ENCODE results near the gene UVSSA.

Gene UVSSA

DNA sequence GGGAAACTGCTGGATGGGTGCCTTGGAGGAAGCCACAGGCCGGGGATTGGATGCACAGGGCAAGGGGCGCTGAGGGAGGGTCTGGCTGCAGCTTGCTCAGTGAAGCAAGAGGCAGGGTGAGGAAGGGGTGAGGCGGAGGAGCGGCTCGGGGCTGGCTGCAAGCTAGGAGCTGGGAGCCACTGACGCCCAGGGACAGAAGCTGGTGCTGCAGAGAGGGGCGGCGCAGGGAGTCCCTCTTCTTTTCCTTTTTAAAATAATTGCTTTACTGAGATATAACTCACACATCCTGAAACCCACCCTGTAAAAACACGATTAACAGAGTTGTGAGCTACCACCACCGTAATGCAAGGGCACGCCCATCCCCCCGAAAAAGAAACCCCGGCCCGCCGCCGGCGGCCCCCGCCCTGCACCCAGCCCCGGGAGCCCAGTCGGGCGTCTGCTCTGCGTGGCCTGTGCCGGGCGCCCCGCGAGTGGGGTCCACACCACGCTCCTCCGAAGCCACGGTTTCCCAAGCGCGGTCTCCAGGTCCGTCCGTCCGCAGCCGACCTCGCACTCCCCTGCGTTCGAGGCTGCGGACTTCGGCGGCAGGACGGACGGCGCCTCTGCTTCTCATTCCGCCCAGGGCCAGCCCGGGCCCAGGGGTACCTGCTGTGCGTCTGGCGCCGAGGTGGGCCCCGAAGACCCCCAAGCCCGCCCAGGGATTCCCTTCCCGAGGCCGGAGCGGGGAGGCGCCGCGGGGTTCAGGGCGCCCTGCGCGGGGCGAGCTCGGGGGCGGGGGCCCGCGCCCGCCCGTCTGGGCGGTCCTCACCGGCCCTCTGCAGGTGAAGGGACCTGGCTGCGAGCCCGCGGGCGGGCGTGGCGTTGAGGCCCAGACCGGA is 866 bp upstream of the UVSSA start:
- TF ChIP-seq, protein P1, sequence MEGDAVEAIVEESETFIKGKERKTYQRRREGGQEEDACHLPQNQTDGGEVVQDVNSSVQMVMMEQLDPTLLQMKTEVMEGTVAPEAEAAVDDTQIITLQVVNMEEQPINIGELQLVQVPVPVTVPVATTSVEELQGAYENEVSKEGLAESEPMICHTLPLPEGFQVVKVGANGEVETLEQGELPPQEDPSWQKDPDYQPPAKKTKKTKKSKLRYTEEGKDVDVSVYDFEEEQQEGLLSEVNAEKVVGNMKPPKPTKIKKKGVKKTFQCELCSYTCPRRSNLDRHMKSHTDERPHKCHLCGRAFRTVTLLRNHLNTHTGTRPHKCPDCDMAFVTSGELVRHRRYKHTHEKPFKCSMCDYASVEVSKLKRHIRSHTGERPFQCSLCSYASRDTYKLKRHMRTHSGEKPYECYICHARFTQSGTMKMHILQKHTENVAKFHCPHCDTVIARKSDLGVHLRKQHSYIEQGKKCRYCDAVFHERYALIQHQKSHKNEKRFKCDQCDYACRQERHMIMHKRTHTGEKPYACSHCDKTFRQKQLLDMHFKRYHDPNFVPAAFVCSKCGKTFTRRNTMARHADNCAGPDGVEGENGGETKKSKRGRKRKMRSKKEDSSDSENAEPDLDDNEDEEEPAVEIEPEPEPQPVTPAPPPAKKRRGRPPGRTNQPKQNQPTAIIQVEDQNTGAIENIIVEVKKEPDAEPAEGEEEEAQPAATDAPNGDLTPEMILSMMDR (IDR thresholded peaks at IDR 0.05; ENCODE audit: unreplicated experiment in 3 of 3) = peak in 2 of 3 experiments; percentile 32 to 41
- H3K36me3 Mint-ChIP-seq (ENCODE audit: low read depth) = peaks cover 32% of the 10 kb centered on the region
- peak overlapping the region; percentile 96 to 99 (median 97) for H3K27ac Mint-ChIP-seq
- no peaks in the 10 kb centered on the region for H3K9me3 Mint-ChIP-seq
- peak overlapping the region; percentile 93 to 95 (median 93) for H3K4me3 Mint-ChIP-seq
- H3K27me3 Mint-ChIP-seq (ENCODE audit: low read depth) = no peaks in the 10 kb centered on the region
- H3K4me1 Mint-ChIP-seq = peaks cover 27% of the 10 kb centered on the region

DNA sequence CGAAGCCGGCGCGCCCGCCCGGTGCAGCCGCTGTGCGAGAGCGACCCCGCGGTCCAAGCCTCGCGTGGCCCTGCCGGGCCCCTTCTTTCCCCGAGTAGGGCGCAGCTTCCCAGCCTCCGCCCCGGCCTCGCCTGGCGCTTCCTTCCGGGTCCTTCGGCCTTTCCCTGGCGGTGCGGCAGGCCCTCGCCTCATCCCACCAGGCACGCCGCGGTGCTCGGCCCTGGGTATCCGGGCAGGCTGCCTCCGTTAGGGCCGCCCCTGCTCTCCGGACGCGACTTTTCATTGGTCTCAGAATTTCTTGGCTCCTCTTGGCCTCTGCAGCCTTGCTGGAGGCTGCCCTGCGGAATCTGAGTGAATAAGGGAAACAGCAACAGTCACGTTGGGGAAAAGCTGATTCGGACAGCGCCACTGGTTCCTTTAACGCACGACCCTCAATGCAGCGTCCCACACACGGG is 429 bp downstream of the UVSSA start:
- Mint-ChIP-seq H3K4me3 (peak overlapping the region; percentile 90 to 96 (median 95)), H3K9me3 (no peaks in the 10 kb centered on the region), H3K27me3 (ENCODE audit: low read depth) (no peaks in the 10 kb centered on the region), H3K36me3 (ENCODE audit: low read depth) (peaks cover 19% of the 10 kb centered on the region), H3K27ac (peak overlapping the region; percentile 95 to 98 (median 97)), H3K4me1 (peaks cover 32% of the 10 kb centered on the region)
- TF ChIP-seq, protein P1 (IDR thresholded peaks at IDR 0.05; ENCODE audit: unreplicated experiment in 3 of 3) = no peak

DNA sequence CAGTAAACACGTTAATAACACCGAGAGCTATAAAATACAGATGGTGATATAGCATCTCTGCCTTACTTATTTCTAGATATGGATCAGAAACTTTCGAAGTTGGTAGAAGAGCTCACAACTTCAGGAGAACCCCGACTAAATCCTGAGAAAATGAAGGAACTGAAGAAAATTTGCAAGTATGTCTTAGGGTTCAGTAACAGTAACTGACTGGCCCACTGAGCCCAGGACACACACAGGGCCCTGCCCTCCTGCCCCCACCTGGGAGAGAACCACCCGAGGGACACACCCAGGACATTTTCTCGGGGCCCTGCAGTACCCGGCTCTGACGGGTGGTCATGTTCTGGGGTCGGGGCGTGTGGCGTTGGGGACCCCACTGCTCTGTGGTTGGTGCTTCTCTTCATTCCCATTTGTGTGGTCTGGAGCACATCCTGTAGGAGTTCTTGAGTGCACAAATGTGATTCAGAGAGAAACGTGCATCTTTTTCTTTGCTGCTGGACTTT is 1.1 kb downstream of the UVSSA start:
- Mint-ChIP-seq H3K9me3 (no peaks in the 10 kb centered on the region), H3K4me3 (peak overlapping the region; percentile 90 to 96 (median 95)), H3K4me1 (peaks cover 32% of the 10 kb centered on the region), H3K36me3 (ENCODE audit: low read depth) (peaks cover 13% of the 10 kb centered on the region), H3K27ac (peak overlapping the region; percentile 95 to 98 (median 97)), H3K27me3 (ENCODE audit: low read depth) (no peaks in the 10 kb centered on the region)
- TF ChIP-seq, protein P1 (IDR thresholded peaks at IDR 0.05; ENCODE audit: unreplicated experiment in 3 of 3) = no peak

DNA sequence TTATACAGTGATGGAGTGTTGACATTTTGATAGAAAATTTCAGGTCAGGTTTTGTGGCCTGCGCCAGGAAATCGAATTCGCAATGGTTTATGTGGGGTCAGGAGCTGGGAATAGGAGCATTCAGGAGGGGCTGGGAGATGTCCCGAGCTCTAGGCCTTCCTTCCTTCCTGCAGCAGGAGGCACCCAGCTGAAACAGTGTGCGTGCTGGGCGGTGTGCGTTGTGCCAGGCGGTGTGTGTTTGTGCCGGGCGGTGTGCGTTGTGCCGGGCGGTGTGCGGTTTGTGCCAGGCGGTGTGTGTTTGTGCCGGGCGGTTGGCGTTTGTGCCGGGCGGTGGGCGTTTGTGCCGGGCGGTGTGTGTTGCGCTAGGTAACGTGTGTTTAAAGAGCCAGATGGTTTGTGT is 1.7 kb downstream of the UVSSA start:
- peak overlapping the region; percentile 74 to 98 (median 97) for H3K27ac Mint-ChIP-seq
- TF ChIP-seq, protein P1 (IDR thresholded peaks at IDR 0.05; ENCODE audit: unreplicated experiment in 3 of 3) = no peak
- peak overlapping the region; percentile 70 to 96 (median 90) for H3K4me3 Mint-ChIP-seq
- no peaks in the 10 kb centered on the region for H3K27me3 Mint-ChIP-seq (ENCODE audit: low read depth)
- H3K9me3 Mint-ChIP-seq = no peaks in the 10 kb centered on the region
- H3K36me3 Mint-ChIP-seq (ENCODE audit: low read depth) = peaks cover 8% of the 10 kb centered on the region
- peaks cover 32% of the 10 kb centered on the region for H3K4me1 Mint-ChIP-seq

DNA sequence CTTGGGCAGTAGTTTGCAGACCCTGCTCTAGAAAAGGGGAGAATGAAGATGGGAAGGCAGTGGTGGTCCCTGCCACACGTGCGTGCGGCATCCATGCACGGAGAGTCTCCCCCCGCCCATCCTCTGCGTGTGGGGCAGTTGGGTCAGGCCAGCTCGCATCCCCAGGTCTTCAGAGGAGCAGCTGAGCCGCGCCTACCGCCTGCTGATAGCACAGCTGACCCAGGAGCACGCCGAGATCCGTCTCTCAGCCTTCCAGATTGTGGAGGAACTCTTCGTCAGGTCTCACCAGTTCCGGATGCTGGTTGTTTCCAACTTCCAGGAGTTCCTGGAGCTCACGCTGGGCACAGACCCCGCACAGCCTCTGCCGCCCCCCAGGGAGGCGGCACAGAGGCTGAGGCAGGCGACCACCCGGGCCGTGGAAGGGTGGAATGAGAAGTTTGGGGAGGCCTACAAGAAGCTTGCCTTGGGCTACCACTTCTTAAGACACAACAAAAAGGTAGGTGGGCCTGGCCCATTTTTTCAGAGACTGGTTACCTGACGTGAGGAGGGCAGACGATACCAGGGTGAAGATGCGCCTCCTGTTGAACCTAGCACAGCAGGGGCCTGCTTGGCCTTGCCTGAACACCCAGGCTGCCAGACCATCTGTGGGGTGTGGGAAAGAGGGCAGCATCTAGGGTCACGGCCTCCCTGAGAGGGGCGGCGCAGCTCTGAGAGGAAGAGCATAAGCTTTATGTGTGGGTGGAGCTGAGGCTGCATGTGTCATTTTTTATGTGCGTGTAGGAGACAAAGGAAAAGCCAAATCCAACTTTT is 2.6 kb downstream of the UVSSA start:
- TF ChIP-seq, protein P1 (IDR thresholded peaks at IDR 0.05; ENCODE audit: unreplicated experiment in 3 of 3) = no peak
- Mint-ChIP-seq H3K36me3 (ENCODE audit: low read depth) (peaks cover under 1% of the 10 kb centered on the region), H3K27ac (peak overlapping the region; percentile 74 to 98 (median 97)), H3K4me1 (peaks cover 30% of the 10 kb centered on the region), H3K9me3 (no peaks in the 10 kb centered on the region), H3K27me3 (ENCODE audit: low read depth) (no peaks in the 10 kb centered on the region), H3K4me3 (peak overlapping the region; percentile 70 to 96 (median 90))
